ENCODE results near the gene AIMP1.

The AIMP1 gene

DNA sequence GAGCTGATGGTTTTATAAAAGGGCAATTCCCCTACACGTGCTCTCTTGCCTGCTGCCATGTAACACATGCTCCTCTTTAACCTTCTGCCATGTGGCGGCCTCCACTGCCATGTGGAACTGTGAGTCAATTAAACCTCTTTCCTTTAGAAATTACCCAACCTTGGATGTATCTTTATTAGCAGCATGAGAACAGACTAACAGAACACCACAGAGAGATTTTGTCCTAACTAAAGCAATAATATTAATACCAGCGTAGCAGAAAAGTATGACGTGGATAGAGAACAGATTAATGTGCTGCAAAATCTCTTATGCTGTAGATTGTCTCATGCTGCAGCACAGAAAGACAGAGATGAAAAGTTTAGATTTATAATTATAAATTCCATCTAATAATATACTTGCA is 23.1 kb downstream of the AIMP1 start:
- TF ChIP-seq CTCF (conservative IDR thresholded peaks at IDR 0.05) (no peak), ZFX (IDR thresholded peaks at IDR 0.05) (no peak)
- no peak overlapping the region for H3K27ac ChIP-seq

GRCh38 chr4:106340774-106341173 is 24.4 kb downstream of the AIMP1 start:
- TF ChIP-seq CTCF (conservative IDR thresholded peaks at IDR 0.05) (no peak), ZFX (IDR thresholded peaks at IDR 0.05) (no peak)
- H3K27ac ChIP-seq = no peak overlapping the region

GRCh38 chr4:106343865-106344646 is 27.7 kb downstream of the AIMP1 start:
- no peak overlapping the region for H3K27ac ChIP-seq
- no peak for TF ChIP-seq CTCF (conservative IDR thresholded peaks at IDR 0.05)
- TF ChIP-seq ZFX (IDR thresholded peaks at IDR 0.05) = no peak

DNA sequence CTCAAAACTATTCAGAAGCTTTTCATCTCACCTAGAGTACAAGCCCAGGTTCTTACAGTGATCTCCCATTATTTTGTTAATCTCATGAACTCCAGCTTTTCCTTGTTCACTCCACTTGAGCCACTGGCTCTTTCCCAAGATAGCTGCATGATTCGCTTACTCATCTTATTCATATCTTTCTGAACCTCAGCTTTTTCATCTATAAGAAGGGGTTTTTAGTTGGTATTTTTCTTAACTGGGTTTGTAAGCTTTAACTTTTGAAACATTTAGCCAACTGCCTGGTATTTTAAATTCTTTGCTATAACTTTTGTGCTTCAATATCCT is 28.3 kb downstream of the AIMP1 start:
- H3K27ac ChIP-seq = no peak overlapping the region
- TF ChIP-seq ZFX (IDR thresholded peaks at IDR 0.05) (no peak), CTCF (conservative IDR thresholded peaks at IDR 0.05) (no peak)

DNA sequence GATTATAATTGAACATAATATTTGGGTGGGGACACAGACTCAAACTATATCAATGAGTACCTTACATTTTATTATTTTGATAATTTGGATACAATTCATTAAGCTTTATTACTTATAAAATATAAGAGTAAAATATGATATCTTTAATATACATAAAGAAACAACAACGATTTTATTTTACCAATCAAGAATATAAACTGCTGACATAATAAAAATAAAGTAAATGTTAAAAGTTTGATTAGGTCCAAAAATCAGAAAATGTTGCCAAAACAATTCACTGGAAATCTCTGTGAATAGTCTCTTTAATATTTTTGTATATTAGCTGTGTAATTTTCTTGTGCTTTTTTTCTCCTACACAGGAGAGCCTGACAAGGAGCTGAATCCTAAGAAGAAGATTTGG is 30.8 kb downstream of the AIMP1 start:
- H3K27ac ChIP-seq = no peak overlapping the region
- no peak for TF ChIP-seq CTCF (conservative IDR thresholded peaks at IDR 0.05)
- no peak for TF ChIP-seq ZFX (IDR thresholded peaks at IDR 0.05)

- TF ChIP-seq CTCF (conservative IDR thresholded peaks at IDR 0.05) (no peak), ZFX (IDR thresholded peaks at IDR 0.05) (no peak)
Measured at GRCh38 chr4:106351016-106351415, 34.7 kb downstream of the AIMP1 start.

DNA sequence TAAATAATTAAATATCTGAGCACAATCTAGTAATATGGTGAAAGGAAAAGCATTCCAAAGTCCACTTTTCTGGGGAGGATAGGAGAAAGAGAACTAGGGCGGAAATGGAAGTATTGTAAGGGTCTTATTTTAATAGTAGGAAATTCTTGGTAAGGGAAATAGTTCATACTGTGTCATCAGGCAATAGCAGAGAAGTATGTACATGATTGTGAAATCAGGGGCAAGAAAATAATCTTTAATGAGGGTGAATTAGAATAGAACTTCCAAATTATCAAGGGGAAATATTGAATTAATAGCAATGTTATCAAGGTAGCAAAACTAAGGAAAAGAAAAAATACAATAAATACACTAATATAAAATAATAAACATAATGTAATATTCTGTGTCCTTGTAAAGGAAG is 37.4 kb downstream of the AIMP1 start:
- no peak overlapping the region for H3K27ac ChIP-seq
- TF ChIP-seq CTCF (conservative IDR thresholded peaks at IDR 0.05) (no peak), ZFX (IDR thresholded peaks at IDR 0.05) (no peak)

More at GRCh38 chr4:106351016-106351415, 34.7 kb downstream of the AIMP1 start:
- no peak overlapping the region for H3K27ac ChIP-seq

All from C4-2B (cell line).